RWPE2 (cell line): ENCODE measurements around the gene SIGLEC12.
"Not testable (repeated sequence)": the region's sequence is repeated elsewhere in the genome, so short reads cannot be mapped to it uniquely, and the experiment has no call there.

Experiments used
- ATAC-seq: fragments of 200-7000 bp; cut with Tn5 transposase; 3 replicates; pipeline ENCODE4 v1.9.1; 2021; ENCODE audit warnings: low read depth
- DNase-seq: peaks from one replicate; pipeline ENCODE4 v3.0.0-alpha.2; 2020; ENCODE audit warnings: low spot score
- H3K27ac ChIP-seq: fragments of 450-650 bp; 2 replicates; pipeline ENCODE4 v1.5.1; 2017; ENCODE audit warnings: mild to moderate bottlenecking; ENCODE audit not compliant: poor library complexity, severe bottlenecking
- H3K27me3 ChIP-seq: fragments of 250-450 bp; sonication (Bioruptor Pico); 2 replicates; pipeline ENCODE4 v1.5.1; 2021; ENCODE audit warnings: mild to moderate bottlenecking, moderate library complexity; ENCODE audit not compliant: insufficient read depth, poor library complexity, severe bottlenecking
- H3K36me3 ChIP-seq: fragments of 250-450 bp; sonication (Bioruptor Pico); 2 replicates; pipeline ENCODE4 v1.5.1; 2020; ENCODE audit warnings: low read depth, mild to moderate bottlenecking, moderate library complexity
- H3K4me1 ChIP-seq: fragments of 250-450 bp; sonication (Bioruptor Pico); 2 replicates; pipeline ENCODE4 v1.5.1; 2021; ENCODE audit warnings: mild to moderate bottlenecking, moderate library complexity; ENCODE audit not compliant: insufficient read depth, poor library complexity, severe bottlenecking
- H3K4me3 ChIP-seq: fragments of 250-450 bp; sonication (Bioruptor Pico); 2 replicates; pipeline ENCODE4 v1.5.1; 2021; ENCODE audit warnings: mild to moderate bottlenecking, moderate library complexity; ENCODE audit not compliant: severe bottlenecking
- H3K9me3 ChIP-seq: fragments of 250-450 bp; sonication (Bioruptor Pico); 2 replicates; pipeline ENCODE4 v1.5.1; 2021; ENCODE audit warnings: mild to moderate bottlenecking, moderate library complexity; ENCODE audit not compliant: severe bottlenecking
- TF ChIP-seq, protein P1 (sequence below): fragments of 450-650 bp; IDR thresholded peaks from one replicate; pipeline ENCODE4 v1.5.1; 2017; ENCODE audit warnings: mild to moderate bottlenecking, moderate library complexity; ENCODE audit not compliant: poor library complexity, severe bottlenecking

Gene SIGLEC12

DNA sequence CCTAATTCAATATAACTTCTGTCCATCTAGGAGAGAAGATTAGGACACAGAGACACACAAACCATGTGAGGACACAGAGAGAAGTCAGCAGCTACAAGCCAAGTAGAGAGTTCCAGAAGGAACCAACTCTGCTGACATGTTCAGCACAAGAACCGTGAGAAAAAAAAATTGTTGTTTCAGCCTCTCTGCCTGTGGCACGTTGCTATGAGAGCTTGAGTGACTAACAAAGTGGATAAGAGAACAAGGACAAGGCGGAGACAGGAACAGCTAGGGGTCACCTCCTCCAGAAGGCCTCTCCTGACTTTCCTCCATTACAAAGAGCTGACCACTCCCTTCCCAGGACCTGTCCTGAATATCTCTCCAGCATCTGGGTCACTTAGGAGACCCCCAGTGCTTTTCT lies 5.6 kb upstream of the SIGLEC12 start:
- ATAC-seq: no peak
- no peaks in the 10 kb centered on the region for H3K36me3 ChIP-seq
- DNase-seq: no peak
- peaks cover 11% of the 10 kb centered on the region for H3K27me3 ChIP-seq
- no peaks in the 10 kb centered on the region for H3K4me1 ChIP-seq
- H3K27ac ChIP-seq: no peak overlapping the region
- no peaks in the 10 kb centered on the region for H3K9me3 ChIP-seq
- TF ChIP-seq, protein P1, sequence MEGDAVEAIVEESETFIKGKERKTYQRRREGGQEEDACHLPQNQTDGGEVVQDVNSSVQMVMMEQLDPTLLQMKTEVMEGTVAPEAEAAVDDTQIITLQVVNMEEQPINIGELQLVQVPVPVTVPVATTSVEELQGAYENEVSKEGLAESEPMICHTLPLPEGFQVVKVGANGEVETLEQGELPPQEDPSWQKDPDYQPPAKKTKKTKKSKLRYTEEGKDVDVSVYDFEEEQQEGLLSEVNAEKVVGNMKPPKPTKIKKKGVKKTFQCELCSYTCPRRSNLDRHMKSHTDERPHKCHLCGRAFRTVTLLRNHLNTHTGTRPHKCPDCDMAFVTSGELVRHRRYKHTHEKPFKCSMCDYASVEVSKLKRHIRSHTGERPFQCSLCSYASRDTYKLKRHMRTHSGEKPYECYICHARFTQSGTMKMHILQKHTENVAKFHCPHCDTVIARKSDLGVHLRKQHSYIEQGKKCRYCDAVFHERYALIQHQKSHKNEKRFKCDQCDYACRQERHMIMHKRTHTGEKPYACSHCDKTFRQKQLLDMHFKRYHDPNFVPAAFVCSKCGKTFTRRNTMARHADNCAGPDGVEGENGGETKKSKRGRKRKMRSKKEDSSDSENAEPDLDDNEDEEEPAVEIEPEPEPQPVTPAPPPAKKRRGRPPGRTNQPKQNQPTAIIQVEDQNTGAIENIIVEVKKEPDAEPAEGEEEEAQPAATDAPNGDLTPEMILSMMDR: no peak
- H3K4me3 ChIP-seq: no peak overlapping the region

DNA sequence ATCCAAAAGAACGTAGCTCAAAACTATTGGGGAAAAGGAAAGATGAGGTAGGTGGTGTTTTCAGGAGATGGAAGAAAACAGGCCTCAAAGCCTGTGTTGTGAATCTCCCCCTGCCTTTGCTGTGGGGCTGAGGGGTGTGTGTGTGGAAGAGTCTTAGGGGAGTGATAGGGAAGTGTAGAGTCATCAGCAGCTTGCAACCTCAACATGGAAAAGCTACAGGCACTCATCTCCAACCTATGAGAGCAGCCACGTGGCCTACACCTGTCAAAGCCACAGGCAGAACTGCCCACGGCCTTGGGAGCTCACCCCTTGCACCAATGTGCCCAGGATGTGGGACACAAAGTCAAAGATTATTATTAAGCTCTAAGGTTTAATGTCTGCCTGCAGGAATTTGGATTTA lies 4.3 kb upstream of the SIGLEC12 start:
- no peaks in the 10 kb centered on the region for H3K9me3 ChIP-seq
- no peak for ATAC-seq
- DNase-seq: no peak
- no peaks in the 10 kb centered on the region for H3K27me3 ChIP-seq
- no peak overlapping the region for H3K4me3 ChIP-seq
- no peaks in the 10 kb centered on the region for H3K36me3 ChIP-seq
- no peak overlapping the region for H3K27ac ChIP-seq
- TF ChIP-seq, protein P1: no peak
- H3K4me1 ChIP-seq: no peaks in the 10 kb centered on the region

DNA sequence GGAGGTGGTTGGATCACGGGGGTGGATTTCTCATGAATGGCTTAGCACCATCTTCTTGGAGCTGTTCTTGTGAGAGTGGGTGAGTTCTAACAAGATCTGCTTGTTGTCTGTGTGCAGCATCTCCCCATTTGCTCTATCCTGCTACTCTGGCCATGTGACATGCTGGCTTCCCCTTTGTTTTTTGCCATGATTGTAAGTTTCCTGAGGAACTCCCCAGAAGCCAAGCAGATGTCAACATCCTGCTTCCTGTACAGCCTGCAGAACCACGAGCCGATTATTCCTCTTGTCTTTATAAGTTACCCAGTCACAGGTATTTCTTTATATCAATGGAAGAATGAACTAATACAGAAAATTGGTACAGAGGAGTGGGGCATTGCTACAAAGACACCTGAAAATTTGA lies 2.3 kb upstream of the SIGLEC12 start:
- no peak overlapping the region for H3K27ac ChIP-seq
- H3K9me3 ChIP-seq: no peaks in the 10 kb centered on the region
- ATAC-seq (no peak), DNase-seq (no peak)
- H3K4me1 ChIP-seq: no peaks in the 10 kb centered on the region
- H3K27me3 ChIP-seq: no peaks in the 10 kb centered on the region
- no peak overlapping the region for H3K4me3 ChIP-seq
- TF ChIP-seq, protein P1: no peak
- H3K36me3 ChIP-seq: no peaks in the 10 kb centered on the region

DNA sequence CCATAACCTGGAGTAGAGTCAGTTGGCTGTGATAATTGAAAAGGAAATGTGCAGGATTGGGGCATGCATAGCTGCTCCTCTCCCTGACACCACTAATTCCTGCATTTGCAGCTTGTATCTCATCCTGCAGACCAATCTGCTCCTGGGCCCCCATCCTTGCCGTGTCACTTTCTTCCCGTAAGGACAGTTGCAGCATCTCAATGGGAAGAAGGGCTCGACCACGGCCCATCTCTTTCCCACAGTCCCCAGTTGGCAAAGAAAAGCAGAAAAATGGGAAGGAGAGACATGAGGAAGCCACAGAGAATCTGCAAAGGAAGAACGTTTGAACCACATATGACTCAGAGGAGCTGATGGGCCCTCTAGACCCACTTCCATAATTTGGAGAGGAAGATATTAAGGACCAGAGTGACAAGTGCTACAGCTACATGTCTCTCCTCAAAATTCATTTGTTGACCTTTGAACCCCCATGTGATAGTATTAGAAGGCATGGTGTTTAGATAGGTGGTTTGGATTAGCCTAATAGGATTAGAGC lies 1.8 kb upstream of the SIGLEC12 start:
- Histone ChIP-seq H3K36me3 (no peaks in the 10 kb centered on the region), H3K9me3 (no peaks in the 10 kb centered on the region), H3K27ac (no peak overlapping the region), H3K4me3 (no peak overlapping the region), H3K4me1 (no peaks in the 10 kb centered on the region), H3K27me3 (no peaks in the 10 kb centered on the region)
- TF ChIP-seq, protein P1: no peak
- ATAC-seq (no peak), DNase-seq (no peak)

DNA sequence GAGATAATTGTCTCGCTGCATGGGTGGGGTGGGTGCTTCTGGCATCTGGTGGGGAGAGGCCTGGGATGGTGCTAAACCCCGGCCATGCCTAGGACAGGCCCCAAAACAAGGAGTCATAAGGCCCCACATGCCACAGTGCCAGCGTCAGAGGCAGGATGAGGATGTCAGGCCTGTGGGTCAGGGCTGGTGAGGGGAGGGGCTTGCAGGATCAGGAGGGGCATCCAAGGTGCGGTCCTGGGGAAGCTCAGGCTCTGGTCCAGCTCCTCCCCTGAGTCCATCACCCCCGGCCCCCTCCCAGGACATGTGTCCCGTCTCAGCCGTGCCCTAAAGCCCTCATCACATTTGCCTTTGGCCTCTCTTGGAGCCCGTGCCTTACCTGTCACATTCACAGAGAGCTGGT lies 669 bp downstream of the SIGLEC12 start:
- not testable (repeated sequence) for H3K27me3 ChIP-seq, ATAC-seq, H3K4me3 ChIP-seq, H3K36me3 ChIP-seq, H3K4me1 ChIP-seq, H3K9me3 ChIP-seq, DNase-seq, H3K27ac ChIP-seq
